Fibroblast of mammary gland (primary cell): Measurements from ENCODE around the gene SLC30A4.
A peak's percentile ranks its signal among the peaks of the same experiment; 100 is the strongest.
"Not testable (repeated sequence)": the region's sequence is repeated elsewhere in the genome, so short reads cannot be mapped to it uniquely, and the experiment has no call there.

ENCODE experiments used
- DNase-seq: peaks from one replicate; pipeline ENCODE4 v3.0.0-alpha.2; 2010; ENCODE audit warnings: low read depth
- H3K4me3 ChIP-seq: 2 replicates; pipeline ENCODE4 v1.5.1; 2011; ENCODE audit warnings: low read depth, mild to moderate bottlenecking, low read length, moderate library complexity; ENCODE audit not compliant: control insufficient read depth
- TF ChIP-seq, protein P1 (sequence below): conservative IDR thresholded peaks from 2 replicates; pipeline ENCODE4 v1.5.1; 2011; ENCODE audit warnings: low read depth, low read length, inconsistent platforms; ENCODE audit not compliant: control insufficient read depth, insufficient read depth

The SLC30A4 gene

DNA sequence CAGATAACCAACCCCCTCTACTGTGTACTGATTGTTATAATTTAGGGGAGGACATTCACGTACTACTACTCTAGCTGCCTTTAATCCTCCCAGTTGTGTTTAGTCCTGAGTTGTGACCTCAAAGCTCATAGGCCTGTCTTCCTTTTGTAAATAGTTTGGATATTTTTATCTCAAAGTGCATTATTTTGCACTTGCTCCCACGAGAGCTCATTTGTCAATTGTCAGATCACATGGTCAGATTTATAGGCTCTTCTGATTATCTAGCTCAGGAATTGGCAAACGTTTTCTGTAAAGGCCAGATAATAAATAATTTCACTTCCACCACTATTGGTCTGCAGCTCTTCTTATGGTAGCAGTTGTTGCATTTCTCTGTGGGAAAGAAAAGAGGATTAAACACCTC lies 14.4 kb upstream of the SLC30A4 start:
- TF ChIP-seq, protein P1, sequence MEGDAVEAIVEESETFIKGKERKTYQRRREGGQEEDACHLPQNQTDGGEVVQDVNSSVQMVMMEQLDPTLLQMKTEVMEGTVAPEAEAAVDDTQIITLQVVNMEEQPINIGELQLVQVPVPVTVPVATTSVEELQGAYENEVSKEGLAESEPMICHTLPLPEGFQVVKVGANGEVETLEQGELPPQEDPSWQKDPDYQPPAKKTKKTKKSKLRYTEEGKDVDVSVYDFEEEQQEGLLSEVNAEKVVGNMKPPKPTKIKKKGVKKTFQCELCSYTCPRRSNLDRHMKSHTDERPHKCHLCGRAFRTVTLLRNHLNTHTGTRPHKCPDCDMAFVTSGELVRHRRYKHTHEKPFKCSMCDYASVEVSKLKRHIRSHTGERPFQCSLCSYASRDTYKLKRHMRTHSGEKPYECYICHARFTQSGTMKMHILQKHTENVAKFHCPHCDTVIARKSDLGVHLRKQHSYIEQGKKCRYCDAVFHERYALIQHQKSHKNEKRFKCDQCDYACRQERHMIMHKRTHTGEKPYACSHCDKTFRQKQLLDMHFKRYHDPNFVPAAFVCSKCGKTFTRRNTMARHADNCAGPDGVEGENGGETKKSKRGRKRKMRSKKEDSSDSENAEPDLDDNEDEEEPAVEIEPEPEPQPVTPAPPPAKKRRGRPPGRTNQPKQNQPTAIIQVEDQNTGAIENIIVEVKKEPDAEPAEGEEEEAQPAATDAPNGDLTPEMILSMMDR: no peak
- H3K4me3 ChIP-seq: no peak overlapping the region
- DNase-seq: no peak

DNA sequence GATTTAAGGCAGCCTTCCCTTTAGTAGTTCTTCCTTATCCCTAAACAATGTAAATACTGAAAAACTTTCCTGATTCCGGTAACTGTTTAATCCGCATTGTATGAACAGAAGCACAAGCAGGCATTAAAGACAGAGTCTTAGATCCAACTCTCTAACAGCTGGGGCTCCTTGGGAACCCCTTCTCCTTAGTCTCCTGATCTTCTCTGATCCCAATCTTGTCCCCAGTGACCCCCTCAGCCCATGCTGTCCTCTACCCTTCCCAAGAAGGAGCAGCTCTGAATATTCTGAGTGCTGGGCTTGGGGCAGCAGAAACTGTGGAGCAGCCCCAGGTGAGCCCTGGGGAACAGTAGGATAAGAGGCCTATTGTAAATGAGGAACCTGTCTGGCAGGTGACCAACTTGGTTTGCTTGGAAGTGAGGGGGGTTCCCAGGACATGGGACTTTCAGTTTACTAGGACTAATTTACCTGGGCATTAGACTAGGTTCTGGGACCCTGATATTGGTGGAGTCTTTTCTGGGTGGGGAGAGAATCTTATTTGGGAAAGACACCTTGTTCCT lies 13.0 kb upstream of the SLC30A4 start:
- DNase-seq: no peak
- H3K4me3 ChIP-seq: no peak overlapping the region
- TF ChIP-seq, protein P1: no peak

DNA sequence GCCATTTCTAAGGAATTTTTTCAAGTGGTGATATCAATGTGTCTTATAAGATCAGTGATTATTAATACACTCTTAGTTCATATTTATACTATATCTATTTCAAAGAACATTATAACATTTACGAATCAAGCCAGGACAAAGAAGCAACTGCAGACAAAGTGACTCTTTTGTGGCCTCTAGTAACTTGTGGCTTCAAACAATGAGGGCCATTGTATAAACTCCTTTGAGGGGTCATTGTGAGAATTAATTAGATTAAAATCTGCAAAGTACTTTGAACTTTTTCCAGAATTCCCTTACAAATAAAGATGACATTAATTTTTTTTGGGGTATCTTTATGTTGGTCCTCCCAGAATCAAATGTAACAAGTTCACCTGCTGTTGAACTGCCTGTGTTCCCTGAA lies 12.3 kb upstream of the SLC30A4 start:
- no peak overlapping the region for H3K4me3 ChIP-seq
- no peak for DNase-seq
- TF ChIP-seq, protein P1: no peak

- DNase-seq: peak; percentile 9
- H3K4me3 ChIP-seq: not testable (repeated sequence)
These were observed 10.3 kb upstream of the SLC30A4 start for GRCh38 chr15:45532892-45533291.

DNA sequence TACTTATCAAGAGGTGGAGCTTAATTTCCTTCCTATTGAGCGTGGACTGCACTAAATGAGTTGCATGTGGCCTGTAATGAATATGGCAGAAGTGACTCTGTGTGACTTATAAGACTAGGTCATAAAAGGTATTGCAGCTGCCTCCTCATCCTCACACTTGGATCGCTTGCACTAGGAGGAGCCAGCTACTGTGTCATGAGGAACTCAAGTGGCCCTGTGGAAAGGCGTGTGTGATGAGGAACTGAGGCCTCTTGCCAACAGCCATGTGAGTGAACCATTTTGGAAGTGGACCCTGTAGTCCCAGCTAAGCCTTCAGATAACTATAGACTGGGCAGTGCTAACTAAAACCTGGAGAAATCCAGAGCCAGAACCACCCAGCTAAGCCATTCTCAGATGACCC lies 7.1 kb upstream of the SLC30A4 start:
- TF ChIP-seq, protein P1: no peak
- DNase-seq: no peak
- H3K4me3 ChIP-seq: no peak overlapping the region

- TF ChIP-seq, protein P1: no peak
- no peak for DNase-seq
- H3K4me3 ChIP-seq: no peak overlapping the region
These were observed 4.5 kb upstream of the SLC30A4 start for GRCh38 chr15:45527086-45527485.

- peak overlapping the region; percentile 51 for H3K4me3 ChIP-seq
These were observed 558 bp upstream of the SLC30A4 start for GRCh38 chr15:45523166-45523460.

More at GRCh38 chr15:45523166-45523460, 558 bp upstream of the SLC30A4 start:
- TF ChIP-seq, protein P1: no peak
- DNase-seq: peak; percentile 18
